NK-92 treated with Interleukin-12 subunit alpha and Interleukin-12 subunit beta, amount 100 ng/mL, for 24 hours (cell line): ENCODE measurements around the gene CCNL1.

Experiments used
- DNase-seq: peaks from one replicate; lab custom pipeline; 2025; lab: John Stamatoyannopoulos, UW

Gene CCNL1

GRCh38 chr3:157123621-157124020 is 36.3 kb downstream of the CCNL1 start:
- DNase-seq = no peak

GRCh38 chr3:157122832-157123427 is 37.0 kb downstream of the CCNL1 start:
- no peak for DNase-seq

- DNase-seq = no peak
These were observed 37.8 kb downstream of the CCNL1 start for GRCh38 chr3:157122116-157122515.

GRCh38 chr3:157121522-157121921 is 38.4 kb downstream of the CCNL1 start:
- no peak for DNase-seq

GRCh38 chr3:157120071-157120892 is 39.7 kb downstream of the CCNL1 start:
- DNase-seq = no peak

DNA sequence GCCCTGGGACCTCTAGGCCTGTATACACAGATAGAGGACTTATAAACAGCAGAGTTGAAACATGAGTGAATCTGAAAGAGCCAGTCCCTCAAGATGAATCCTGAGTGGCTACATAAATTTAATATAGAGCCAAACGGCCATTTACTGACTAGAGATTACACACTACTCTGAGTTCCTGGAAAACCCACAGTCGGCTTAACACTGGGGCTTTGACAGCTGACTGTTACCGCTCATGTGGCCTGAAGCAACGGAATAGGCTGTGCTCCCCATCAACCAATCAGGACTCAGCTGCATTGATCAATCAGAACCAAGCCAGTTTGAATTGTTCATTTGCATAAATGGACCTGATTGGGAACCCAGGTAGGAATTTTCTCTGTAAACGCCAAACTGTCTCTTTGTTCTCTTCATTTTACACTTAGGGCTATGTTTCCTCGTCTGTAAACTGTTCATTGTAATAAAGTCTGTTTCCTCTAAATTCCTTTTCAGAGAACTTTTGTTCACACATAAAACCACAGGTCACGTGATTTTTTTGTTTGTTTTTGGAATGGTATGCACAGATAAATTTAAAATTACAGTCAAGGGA is 40.5 kb downstream of the CCNL1 start:
- peak; percentile 21 for DNase-seq

DNA sequence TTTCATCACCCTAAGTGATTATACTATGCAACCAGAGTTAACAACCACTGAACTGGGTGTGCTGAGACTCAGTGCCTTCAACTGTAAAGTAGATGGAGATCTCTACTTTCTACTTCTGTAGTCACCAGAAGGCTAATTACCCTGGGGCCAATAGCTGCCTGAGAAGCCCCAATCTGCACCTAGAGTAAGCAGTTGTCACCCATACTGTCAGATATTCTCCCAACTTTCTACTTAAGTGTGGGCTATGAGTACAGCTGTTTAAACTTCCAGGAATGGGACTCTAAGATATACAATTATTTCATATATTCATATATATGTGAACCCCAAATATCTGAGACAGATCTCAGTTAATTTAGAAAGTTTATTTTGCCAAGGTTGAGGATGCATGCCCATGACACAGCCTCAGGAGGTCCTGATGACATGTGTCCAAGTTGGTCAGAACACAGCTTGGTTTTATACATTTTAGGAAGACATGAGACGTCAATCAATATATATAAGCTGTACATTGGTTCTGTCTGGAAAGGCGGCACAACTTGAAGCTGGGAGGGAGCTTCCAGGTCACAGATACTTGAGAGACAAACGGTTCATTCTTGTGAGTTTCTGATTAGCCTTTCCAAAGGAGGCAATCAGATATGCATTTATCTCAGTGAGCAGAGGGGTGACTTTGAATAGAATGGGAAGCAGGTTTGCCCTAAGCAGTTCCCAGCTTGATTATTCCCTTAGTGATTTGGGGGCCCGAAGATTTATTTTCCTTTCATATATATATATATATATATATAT is 41.9 kb downstream of the CCNL1 start:
- DNase-seq = no peak

DNA sequence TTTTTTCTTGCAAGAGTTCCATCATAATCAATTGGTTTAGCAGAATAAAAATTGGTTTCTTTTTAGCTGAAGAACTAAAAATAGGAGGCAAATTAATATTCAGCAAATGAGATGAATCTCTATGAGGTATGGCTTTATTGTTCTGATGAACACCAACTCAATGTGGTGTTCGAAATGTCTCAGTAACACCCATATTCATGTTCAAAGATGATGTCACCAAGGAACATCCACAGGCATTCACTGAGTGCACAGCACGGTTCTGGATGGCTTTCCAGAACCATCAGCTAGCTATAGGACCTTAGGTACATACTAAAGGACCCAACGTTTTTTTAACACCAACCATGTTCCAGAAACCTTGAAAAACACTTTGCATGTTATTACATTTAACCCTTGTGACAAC is 42.7 kb downstream of the CCNL1 start:
- DNase-seq = no peak

- no peak for DNase-seq
These were observed 43.9 kb downstream of the CCNL1 start for GRCh38 chr3:157116017-157116416.

GRCh38 chr3:157115069-157116006 is 44.6 kb downstream of the CCNL1 start:
- no peak for DNase-seq

DNA sequence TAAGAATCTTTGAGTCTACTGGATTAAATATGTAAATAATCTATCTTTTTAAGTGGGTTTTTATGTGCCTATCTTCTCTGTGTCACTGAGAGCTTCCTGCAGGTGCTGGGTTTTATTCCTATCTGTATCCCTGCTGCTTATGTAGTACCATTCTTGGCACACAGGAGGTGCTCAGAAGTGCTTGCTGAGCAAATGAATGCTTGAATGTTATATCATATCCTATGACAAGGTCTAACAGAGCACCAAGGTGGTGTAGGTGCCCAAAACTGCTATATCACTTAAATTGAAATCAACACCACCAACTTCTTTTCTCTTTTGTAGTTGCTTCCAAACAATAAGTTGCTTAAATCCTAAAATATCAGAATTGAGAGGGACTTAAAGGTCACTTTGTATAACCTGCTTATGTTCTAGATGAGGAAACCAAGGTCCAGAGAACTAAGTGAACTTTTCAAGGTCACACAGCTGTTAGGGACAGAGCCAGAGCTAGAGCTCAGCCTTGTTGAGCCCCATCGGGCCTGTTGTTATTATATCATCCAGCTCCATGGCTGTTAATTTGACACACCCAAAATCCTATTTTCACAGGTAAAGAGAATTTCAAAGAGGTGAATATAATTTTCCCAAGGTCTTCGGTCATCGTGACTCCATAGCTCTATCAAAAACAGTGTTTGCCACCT is 46.0 kb downstream of the CCNL1 start:
- DNase-seq = no peak

- DNase-seq = no peak
These were observed 47.4 kb downstream of the CCNL1 start for GRCh38 chr3:157112536-157112935.

- no peak for DNase-seq
These were observed 48.4 kb downstream of the CCNL1 start for GRCh38 chr3:157111518-157111917.

DNA sequence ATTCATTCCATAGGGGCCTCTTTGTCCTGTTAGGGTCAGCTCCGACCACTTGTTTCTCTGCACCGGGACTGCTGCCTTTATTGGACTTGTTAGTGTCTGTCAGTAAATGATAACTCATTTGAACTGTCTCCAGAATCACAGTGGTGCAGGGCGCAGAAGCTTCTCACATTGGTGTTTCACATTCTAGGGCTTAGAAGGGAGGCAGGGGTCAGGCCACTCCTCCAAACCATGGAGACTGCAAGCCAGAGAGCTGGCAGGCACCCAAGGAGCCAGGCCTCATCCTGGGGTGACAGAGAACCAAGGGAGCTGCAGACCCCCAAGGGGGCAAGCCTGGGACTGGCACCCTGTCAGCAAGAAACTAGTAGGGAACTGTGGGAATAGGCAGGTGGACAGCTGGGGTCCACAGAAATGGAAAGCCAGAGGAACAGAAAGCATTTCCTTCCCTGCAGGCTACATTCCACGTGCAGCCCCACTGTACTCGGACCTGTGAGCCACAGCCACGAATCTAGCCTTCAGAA is 49.1 kb downstream of the CCNL1 start:
- no peak for DNase-seq

DNA sequence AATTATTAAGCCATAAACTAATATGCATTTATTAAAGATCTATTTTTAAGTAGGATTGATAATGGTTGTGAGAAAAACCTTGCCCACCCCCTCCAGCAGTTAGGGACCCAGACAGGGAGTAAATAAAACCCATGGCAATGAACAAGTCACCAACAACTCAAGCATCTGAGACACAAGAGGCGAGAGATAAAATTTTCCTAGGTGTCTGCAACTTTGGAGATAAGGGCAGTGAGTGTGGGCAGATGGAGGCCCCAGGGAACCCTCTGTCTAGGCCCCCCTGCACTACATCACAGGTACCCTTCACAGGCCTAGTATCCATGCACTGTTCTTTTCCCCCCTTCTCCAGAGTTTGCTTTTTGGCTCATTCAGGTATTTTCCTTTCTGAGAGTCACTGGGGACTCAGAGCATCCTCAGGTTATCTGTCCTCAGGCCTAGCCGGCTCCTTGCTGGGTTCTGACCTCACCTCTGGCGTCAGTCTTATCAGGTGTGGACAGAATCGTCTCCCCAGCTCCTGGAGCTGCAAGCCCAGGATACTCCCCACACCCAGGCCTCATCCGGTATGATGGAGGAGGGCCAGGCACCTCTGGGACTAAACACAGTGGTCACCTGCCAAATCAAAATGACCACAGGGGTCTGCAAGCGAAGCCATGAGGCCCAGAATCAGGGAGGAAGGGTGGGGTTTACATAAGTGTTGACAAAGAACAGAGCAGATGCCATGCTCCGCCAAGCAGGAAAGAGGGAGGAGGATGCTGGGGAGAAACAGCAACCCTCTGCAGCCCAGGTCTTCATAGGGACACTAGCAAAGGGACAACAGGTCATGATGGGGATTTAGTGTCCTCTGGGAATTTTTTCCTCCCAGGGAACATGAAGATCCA is 50.4 kb downstream of the CCNL1 start:
- no peak for DNase-seq

DNA sequence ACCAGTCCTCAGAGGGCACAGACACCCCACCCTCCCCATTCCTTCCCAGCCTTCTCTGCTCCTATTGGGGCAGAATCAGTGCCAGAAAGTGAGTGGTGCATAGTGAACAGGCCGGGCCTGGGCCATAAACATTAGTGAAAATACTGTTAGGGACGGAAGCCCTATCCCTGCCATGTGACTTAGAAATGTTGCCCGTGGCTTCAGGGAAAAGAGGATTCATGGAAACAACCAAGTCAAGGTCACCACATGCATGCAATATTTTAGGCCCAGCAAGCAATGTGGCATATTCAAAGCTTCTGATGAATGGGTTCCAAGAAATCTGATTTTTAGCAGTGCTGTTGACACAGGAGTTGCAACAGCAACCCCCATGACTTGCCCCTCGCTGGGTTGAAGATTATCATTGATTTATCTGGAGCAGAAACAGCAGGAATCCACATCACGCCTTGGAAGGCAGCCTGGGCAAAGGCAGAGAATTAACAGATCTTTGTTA is 52.3 kb downstream of the CCNL1 start:
- DNase-seq = no peak

DNA sequence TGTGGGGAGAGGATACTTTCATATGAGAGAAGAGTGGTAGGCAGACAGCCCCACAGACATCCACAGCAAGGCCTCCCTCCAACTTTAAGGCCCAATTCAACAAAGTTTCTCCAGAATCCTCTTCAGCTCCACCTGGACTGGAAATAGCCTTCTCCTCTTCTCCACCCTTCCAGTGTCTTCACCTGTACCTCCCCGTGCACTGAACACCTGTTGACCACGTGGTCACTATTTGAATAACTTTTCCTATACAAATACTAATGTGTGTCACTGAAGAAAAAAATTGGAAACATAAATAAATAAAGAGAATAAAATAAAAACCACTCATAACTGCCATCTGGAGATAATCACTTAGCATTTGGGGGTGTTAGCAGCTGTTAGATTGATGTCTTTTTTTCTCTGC is 52.9 kb downstream of the CCNL1 start:
- DNase-seq = no peak

DNA sequence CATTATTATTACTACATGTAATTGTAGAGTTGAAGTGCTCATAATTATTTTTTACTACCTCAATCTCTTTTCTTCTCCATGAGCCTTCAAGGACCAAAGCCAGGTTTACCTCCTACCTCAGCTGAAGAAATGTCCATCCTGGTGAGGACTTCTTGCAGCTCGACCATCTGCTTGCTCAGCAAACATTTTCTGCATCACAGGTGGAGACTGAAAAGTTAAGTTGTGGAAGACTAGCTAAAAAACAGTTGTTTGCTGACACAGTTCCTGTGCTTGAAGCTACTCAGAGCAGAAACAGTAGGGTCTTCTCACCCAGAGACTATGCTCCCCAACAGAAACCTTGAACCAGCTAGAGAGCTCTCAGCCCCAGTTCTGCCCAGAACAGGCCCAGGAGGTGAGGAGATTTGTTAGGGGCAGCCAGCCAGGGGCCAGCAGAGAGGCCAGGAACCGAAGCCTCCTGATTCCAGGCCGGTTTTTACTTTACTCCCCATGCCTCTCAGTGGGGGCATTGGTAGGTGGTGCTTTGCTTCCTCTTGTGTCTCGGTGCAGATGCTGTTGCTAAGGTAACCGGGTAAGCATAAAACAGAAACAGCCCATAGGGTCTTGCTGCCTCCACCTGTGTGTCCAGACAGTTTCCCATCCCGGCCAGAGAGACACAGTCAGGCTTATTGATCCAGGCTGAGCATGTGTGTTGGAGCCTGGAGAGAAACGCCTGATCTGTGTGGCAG is 54.9 kb downstream of the CCNL1 start:
- DNase-seq = no peak

- no peak for DNase-seq
These were observed 55.4 kb downstream of the CCNL1 start for GRCh38 chr3:157104521-157104920.
